HFFc6 (cell line): ENCODE measurements around the gene ZNF275. TPM values are rescaled to one million over a fixed set of nuclear protein-coding genes. Genes with fewer than 3 reads are reported as not detected.
"Not testable (repeated sequence)": the region's sequence is repeated elsewhere in the genome, so short reads cannot be mapped to it uniquely, and the experiment has no call there.

ENCODE experiments used
- DNase-seq: peaks from one replicate; pipeline ENCODE4 v3.0.0-alpha.2; 2018
- H3K27ac Mint-ChIP-seq: 2 replicates; pipeline ENCODE4 v1.8.0; 2020; ENCODE audit warnings: mild to moderate bottlenecking, mixed read lengths
- H3K27me3 Mint-ChIP-seq: 2 replicates; pipeline ENCODE4 v1.8.0; 2021; ENCODE audit warnings: mild to moderate bottlenecking, moderate library complexity, mixed read lengths; ENCODE audit not compliant: insufficient read depth
- H3K36me3 Mint-ChIP-seq: 2 replicates; pipeline ENCODE4 v1.8.0; 2021; ENCODE audit warnings: low read depth, mixed read lengths
- H3K4me1 Mint-ChIP-seq: 2 replicates; pipeline ENCODE4 v1.8.0; 2020; ENCODE audit warnings: low read depth, mixed read lengths
- H3K4me3 Mint-ChIP-seq: 2 replicates; pipeline ENCODE4 v1.8.0; 2020; ENCODE audit warnings: mild to moderate bottlenecking, moderate library complexity, mixed read lengths
- H3K9me3 Mint-ChIP-seq: 2 replicates; pipeline ENCODE4 v1.8.0; 2020; ENCODE audit warnings: mild to moderate bottlenecking, mixed read lengths
- total RNA-seq, 6 experiments: library from RNA; stranded (reverse); fragmentation: NEBNext Ultra II Directional; extraction: Animal tissue kit (Norgen Biotek cat#: 25700); gene quantifications; 2 replicates in 1 of 6; 3 replicates in 5 of 6; pipeline ENCODE4 v1.2.3, GENCODE V29; 2021
- TF ChIP-seq, protein P1 (sequence below): fragments of 200-600 bp; sonication (generic); IDR thresholded peaks from 2 replicates; pipeline ENCODE4 v1.5.0; 2021; ENCODE audit warnings: antibody characterized with exemption, mild to moderate bottlenecking

ZNF275 gene
- total RNA-seq, 6 experiments from 2014 or later = 10.5 to 14.2 (median 12.5) TPM

DNA sequence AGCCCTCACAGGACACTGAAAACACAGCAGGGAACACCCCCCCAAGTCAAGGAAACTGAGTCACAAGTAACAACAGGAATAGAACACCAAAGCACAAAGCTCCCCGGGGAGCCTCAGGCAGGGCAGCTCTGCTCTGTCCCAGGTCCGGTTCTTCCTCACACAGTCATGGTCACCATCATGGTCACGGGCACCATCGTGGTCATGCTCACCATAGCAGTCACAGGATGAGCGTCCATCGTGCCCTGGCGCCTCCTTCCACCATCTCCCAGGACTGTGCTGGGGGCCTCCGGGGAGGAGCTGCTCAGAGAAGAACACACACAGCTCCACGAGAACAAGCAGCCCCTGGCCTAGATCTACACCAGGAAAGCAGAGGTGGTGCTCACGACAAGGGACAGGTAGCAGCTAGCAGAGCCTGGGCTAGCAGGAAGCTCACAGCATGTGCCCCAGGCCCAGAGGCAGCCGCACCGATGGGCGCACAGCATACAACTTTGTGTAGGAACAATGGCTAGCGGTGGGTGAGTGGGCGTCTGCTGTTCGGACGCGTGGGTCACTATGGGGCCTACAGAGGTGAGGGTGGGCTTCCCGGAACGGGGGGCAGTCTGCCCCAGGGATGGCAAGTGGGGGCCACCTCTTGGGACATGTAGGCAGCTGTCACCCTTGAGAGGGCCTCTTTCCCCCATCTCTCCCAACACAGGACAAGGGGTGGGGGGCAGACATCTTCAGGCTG, 15.8 kb upstream of the ZNF275 start:
- peaks cover 9% of the 10 kb centered on the region for H3K27me3 Mint-ChIP-seq
- TF ChIP-seq, protein P1, sequence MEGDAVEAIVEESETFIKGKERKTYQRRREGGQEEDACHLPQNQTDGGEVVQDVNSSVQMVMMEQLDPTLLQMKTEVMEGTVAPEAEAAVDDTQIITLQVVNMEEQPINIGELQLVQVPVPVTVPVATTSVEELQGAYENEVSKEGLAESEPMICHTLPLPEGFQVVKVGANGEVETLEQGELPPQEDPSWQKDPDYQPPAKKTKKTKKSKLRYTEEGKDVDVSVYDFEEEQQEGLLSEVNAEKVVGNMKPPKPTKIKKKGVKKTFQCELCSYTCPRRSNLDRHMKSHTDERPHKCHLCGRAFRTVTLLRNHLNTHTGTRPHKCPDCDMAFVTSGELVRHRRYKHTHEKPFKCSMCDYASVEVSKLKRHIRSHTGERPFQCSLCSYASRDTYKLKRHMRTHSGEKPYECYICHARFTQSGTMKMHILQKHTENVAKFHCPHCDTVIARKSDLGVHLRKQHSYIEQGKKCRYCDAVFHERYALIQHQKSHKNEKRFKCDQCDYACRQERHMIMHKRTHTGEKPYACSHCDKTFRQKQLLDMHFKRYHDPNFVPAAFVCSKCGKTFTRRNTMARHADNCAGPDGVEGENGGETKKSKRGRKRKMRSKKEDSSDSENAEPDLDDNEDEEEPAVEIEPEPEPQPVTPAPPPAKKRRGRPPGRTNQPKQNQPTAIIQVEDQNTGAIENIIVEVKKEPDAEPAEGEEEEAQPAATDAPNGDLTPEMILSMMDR = no peak
- H3K4me3 Mint-ChIP-seq = no peak overlapping the region
- H3K36me3 Mint-ChIP-seq = no peaks in the 10 kb centered on the region
- DNase-seq = no peak
- no peaks in the 10 kb centered on the region for H3K4me1 Mint-ChIP-seq
- no peak overlapping the region for H3K27ac Mint-ChIP-seq
- H3K9me3 Mint-ChIP-seq = no peaks in the 10 kb centered on the region

DNA sequence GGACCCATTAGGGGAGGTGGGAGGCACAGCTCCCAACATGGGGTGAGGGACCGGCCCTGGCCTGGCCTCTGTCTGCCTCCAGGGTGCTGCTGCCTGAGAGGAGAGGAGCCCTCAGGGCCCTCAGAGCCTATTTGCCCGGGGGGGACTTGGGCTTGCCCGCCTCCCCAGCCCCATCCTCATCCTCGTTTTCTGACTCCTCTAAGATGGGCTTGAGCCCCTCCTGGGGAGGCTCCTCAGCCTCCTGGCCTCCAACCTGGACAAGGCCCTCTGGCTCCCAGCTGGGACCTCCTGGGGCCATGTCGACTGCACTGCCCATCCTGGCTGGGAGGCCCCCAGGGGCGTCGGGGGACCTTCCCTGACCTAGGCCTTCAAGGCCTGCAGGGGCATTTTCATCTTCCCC, 15.1 kb upstream of the ZNF275 start:
- Mint-ChIP-seq H3K4me3 (no peak overlapping the region), H3K36me3 (no peaks in the 10 kb centered on the region), H3K27me3 (peaks cover 9% of the 10 kb centered on the region), H3K4me1 (no peaks in the 10 kb centered on the region), H3K9me3 (no peaks in the 10 kb centered on the region), H3K27ac (no peak overlapping the region)
- DNase-seq = no peak
- TF ChIP-seq, protein P1 = no peak

DNA sequence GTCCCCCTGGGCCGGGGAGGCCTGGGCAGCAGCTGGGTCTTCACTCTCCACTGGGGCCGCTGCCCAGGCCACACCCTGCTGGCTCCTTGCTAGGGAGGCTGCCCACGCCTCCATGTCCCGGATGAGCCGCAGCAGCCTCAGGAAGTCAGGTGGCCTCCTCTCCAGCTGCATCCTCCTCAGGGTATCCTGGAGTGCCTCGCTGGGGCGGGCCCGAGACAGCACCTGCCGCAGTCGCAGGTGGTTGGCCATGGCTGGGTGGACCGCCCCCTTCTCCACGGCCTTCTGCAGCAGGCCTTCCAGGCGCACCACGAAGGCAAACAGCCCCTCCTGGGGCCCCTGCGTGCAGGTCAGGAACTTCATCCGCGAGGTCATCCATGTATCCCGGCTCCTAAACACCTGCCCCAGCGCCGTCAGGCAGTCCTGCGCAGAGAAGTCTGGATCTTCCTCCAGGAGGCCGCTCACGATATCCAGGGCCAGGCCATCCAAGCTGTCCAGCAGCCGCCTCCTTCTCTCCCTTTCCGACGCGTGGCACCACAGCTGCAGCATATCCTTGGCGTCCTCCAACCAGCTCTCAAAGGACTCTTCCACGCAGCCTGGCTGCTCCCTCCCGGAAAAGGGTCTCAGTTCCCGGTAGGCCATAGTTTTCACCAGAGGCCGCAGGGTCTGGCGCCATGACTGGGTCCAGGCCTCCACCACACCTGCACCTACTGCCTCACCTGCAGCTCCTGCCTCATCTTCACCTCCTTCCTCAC, 14.5 kb upstream of the ZNF275 start:
- Mint-ChIP-seq H3K27me3 (peaks cover 9% of the 10 kb centered on the region), H3K27ac (no peak overlapping the region), H3K4me1 (no peaks in the 10 kb centered on the region), H3K36me3 (no peaks in the 10 kb centered on the region), H3K4me3 (no peak overlapping the region), H3K9me3 (no peaks in the 10 kb centered on the region)
- DNase-seq = no peak
- TF ChIP-seq, protein P1 = no peak

DNA sequence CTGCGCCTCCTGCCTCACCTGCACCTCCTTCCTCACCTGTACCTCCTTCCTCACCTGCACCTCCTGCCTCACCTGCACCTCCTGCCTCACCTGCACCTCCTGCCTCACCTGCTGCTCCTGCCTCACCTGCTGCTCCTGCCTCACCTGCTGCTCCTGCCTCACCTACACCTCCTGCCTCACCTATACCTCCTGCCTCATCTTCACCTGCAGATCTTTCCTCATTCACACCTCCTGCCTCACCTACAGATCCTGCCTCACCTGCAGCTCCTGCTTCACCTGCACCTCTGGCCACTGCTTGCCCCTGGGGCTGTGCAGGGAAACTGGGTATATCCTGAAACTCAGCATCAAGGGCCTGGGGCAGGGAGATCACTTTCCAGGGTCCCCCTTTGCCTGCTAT, 13.9 kb upstream of the ZNF275 start:
- H3K36me3 Mint-ChIP-seq, DNase-seq, H3K9me3 Mint-ChIP-seq, H3K27ac Mint-ChIP-seq, H3K27me3 Mint-ChIP-seq, H3K4me1 Mint-ChIP-seq, H3K4me3 Mint-ChIP-seq: not testable (repeated sequence)

DNA sequence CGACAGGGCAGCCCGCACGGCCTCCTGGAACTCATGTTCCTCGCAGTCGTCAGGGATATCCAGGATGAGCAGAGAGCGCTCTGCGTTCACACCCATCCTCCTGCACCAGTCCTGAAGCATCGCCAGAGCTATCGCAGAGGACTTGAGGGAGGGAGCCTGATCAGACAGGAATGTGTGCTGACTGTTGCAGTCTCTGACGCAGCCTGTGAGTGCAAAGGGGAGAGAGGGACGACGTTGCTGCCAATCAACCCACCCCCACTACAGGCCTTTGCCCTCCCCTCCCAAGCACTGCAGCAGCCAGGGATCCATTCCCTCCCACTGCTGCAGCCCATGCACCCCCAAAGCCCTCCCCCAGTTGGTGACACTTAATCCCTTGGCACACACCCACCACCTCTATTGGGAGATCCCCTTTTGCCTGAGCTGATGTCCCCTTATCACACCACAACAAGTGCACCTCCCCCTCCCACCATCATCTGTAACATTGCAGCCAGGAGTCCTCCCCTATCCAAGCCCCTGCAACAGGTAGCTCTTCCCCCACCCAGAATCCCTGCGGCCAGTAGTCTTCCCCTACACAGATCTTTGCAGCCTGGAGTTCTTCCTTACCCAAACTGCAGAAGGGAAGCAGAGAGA, 13.3 kb upstream of the ZNF275 start:
- no peak overlapping the region for H3K4me3 Mint-ChIP-seq
- H3K4me1 Mint-ChIP-seq = no peaks in the 10 kb centered on the region
- H3K9me3 Mint-ChIP-seq = 0 out of 2 replicates have a peak, but pooled peaks cover 3% of the 10 kb centered on the region
- DNase-seq = peak; percentile 4
- H3K36me3 Mint-ChIP-seq = no peaks in the 10 kb centered on the region
- TF ChIP-seq, protein P1 = no peak
- H3K27me3 Mint-ChIP-seq = peaks cover 9% of the 10 kb centered on the region
- no peak overlapping the region for H3K27ac Mint-ChIP-seq
